Keratinocyte (primary cell): ENCODE measurements around the gene KRIT1. TPM values are rescaled to one million over a fixed set of nuclear protein-coding genes. Genes with fewer than 3 reads are reported as not detected.
"Not testable (repeated sequence)": the region's sequence is repeated elsewhere in the genome, so short reads cannot be mapped to it uniquely, and the experiment has no call there.

Experiments used
- DNase-seq: peaks from one replicate; pipeline ENCODE4 v3.0.0-alpha.2; 2011; ENCODE audit warnings: low read depth, missing footprints, low spot score
- FAIRE-seq: peaks from 2 replicates; lab custom pipeline; 2011; peaks lifted over from hg19 to GRCh38; lab: Jason Lieb, UNC
- H2AFZ ChIP-seq: 2 replicates; pipeline ENCODE4 v1.6.0; 2012; ENCODE audit warnings: low read length, control low read depth, inconsistent platforms; ENCODE audit not compliant: control insufficient read depth
- H3K27ac ChIP-seq: 2 replicates; pipeline ENCODE4 v1.5.1; 2011; ENCODE audit warnings: low read length; ENCODE audit not compliant: control insufficient read depth, insufficient read depth
- H3K27me3 ChIP-seq: 3 replicates; pipeline ENCODE4 v1.6.0; 2011; ENCODE audit warnings: low read length; ENCODE audit not compliant: control insufficient read depth, insufficient read depth; ENCODE audit errors: extremely low read depth
- H3K36me3 ChIP-seq, 2 experiments: 2 replicates in 1 of 2; 3 replicates in 1 of 2; pipeline ENCODE4 v1.5.1; 2011; ENCODE audit warnings: low read length in 2 of 2, mild to moderate bottlenecking in 1 of 2; ENCODE audit not compliant: control insufficient read depth in 2 of 2, insufficient read depth in 2 of 2; ENCODE audit errors: extremely low read depth in 1 of 2
- H3K4me1 ChIP-seq: 3 replicates; pipeline ENCODE4 v1.5.1; 2011; ENCODE audit warnings: low read length; ENCODE audit not compliant: control insufficient read depth, insufficient read depth; ENCODE audit errors: extremely low read depth
- H3K4me2 ChIP-seq: 3 replicates; pipeline ENCODE4 v1.6.0; 2011; ENCODE audit warnings: low read depth, low read length; ENCODE audit not compliant: control insufficient read depth, insufficient read depth; ENCODE audit errors: extremely low read depth
- H3K4me3 ChIP-seq, 3 experiments: fragments of 200-600 bp in 1 of 3; sonication (generic) in 1 of 3; 2 replicates in 2 of 3; 3 replicates in 1 of 3; pipeline ENCODE4 v1.5.1; 2011 to 2016; ENCODE audit warnings: low read length in 3 of 3, mild to moderate bottlenecking in 3 of 3, control low read depth in 2 of 3, inconsistent platforms in 1 of 3, low read depth in 1 of 3, mixed read lengths in 1 of 3, mixed run types in 1 of 3, moderate library complexity in 1 of 3; ENCODE audit not compliant: control insufficient read depth in 2 of 3, insufficient read depth in 2 of 3; ENCODE audit errors: extremely low read depth in 1 of 3
- H3K79me2 ChIP-seq: 2 replicates; pipeline ENCODE4 v1.6.0; 2012; ENCODE audit warnings: low read length; ENCODE audit not compliant: control insufficient read depth, insufficient read depth
- H3K9ac ChIP-seq: 3 replicates; pipeline ENCODE4 v1.6.0; 2011; ENCODE audit warnings: low read length; ENCODE audit not compliant: control insufficient read depth, insufficient read depth; ENCODE audit errors: extremely low read depth
- H3K9me1 ChIP-seq: 3 replicates; pipeline ENCODE4 v1.6.0; 2011; ENCODE audit warnings: low read length; ENCODE audit not compliant: control insufficient read depth, insufficient read depth; ENCODE audit errors: extremely low read depth
- H3K9me3 ChIP-seq: 2 replicates; pipeline ENCODE4 v1.5.1; 2012; ENCODE audit warnings: low read depth, low read length; ENCODE audit not compliant: control insufficient read depth
- H4K20me1 ChIP-seq: 3 replicates; pipeline ENCODE4 v1.6.0; 2011; ENCODE audit warnings: low read length; ENCODE audit not compliant: control insufficient read depth, insufficient read depth; ENCODE audit errors: extremely low read depth
- CTCF ChIP-seq, 3 experiments: IDR thresholded peaks in 1 of 3; conservative IDR thresholded peaks in 1 of 3; optimal IDR thresholded peaks in 1 of 3; 2 replicates in 2 of 3; 3 replicates in 1 of 3; pipeline versions ENCODE3 to v1.5.1; 2011; ENCODE audit warnings: low read length in 3 of 3, mild to moderate bottlenecking in 3 of 3, moderate library complexity in 2 of 3, control low read depth in 1 of 3, inconsistent platforms in 1 of 3; ENCODE audit not compliant: insufficient read depth in 2 of 3; ENCODE audit errors: extremely low read depth in 1 of 3
- EZH2 ChIP-seq: IDR thresholded peaks from one replicate; pipeline ENCODE4 v1.6.1; 2012; ENCODE audit warnings: inconsistent platforms, mild to moderate bottlenecking, low read length, moderate library complexity
- dilution Hi-C: fragments of 300-500 bp; cut with MboI; formaldehyde crosslinking; loops from one replicate; pipeline ENCODE4 v1.7.0; 2020; ENCODE audit warnings: low sequenced_read_pairs; ENCODE audit not compliant: extremely low pct_ligation_motif_present
- polyA plus RNA-seq, 5 experiments: library from polyadenylated mRNA; depleted of rRNA in 3 of 5; stranded (reverse) in 3 of 5; stranded (forward) in 1 of 5; unstranded in 1 of 5; fragments of >200 nt; gene quantifications; 1 replicate in 1 of 5; 2 replicates in 3 of 5; 3 replicates in 1 of 5; pipeline versions ENCODE4 v1.2.1 to v1.2.3, GENCODE V29; 2011 to 2012; ENCODE audit warnings: missing spikeins in 2 of 5, low read depth in 1 of 5, low replicate concordance in 1 of 5

KRIT1 gene
- polyA plus RNA-seq, 1 donor (not counting 4 experiments of a cell fraction or from before 2014, with no cell fraction given): 39.5 TPM

GRCh38 chr7:92255308-92255707 lies 9.6 kb upstream of the KRIT1 start:
- H3K4me2 ChIP-seq: no peak overlapping the region
- no peak for FAIRE-seq

GRCh38 chr7:92254800-92255199 lies 9.1 kb upstream of the KRIT1 start:
- FAIRE-seq, H3K9ac ChIP-seq, dilution Hi-C loops, H3K27me3 ChIP-seq, H3K4me3 ChIP-seq, H4K20me1 ChIP-seq, H3K4me2 ChIP-seq, DNase-seq, H3K9me1 ChIP-seq, H3K9me3 ChIP-seq, H3K27ac ChIP-seq, H3K36me3 ChIP-seq, H2AFZ ChIP-seq: not testable (repeated sequence)
- Histone ChIP-seq H3K79me2 (peaks cover 83% of the 10 kb centered on the region), H3K4me1 (peaks cover 27% of the 10 kb centered on the region)

More at GRCh38 chr7:92255308-92255707, 9.6 kb upstream of the KRIT1 start:
- Histone ChIP-seq H3K27ac (no peak overlapping the region), H3K9me1 (no peaks in the 10 kb centered on the region), H3K4me3 (no peak overlapping the region), H3K4me1 (peaks cover 32% of the 10 kb centered on the region), H3K79me2 (peaks cover 82% of the 10 kb centered on the region), H4K20me1 (no peaks in the 10 kb centered on the region), H3K9ac (no peak overlapping the region), H3K27me3 (no peaks in the 10 kb centered on the region), H2AFZ (no peak overlapping the region), H3K36me3 (no peaks in the 10 kb centered on the region), H3K9me3 (no peaks in the 10 kb centered on the region)
- TF ChIP-seq CTCF (optimal IDR thresholded peaks at IDR 0.05 in 1 of 3, IDR thresholded peaks at IDR 0.05 in 1 of 3, conservative IDR thresholded peaks at IDR 0.05 in 1 of 3; ENCODE audit: extremely low read depth in 1 of 3, insufficient read depth in 2 of 3, low read length in 3 of 3): no peak
- no peak for TF ChIP-seq EZH2
- no peak for DNase-seq
- dilution Hi-C loops: no loop called here

- Histone ChIP-seq H3K27ac (no peak overlapping the region), H3K9ac (no peak overlapping the region), H3K79me2 (peaks cover 88% of the 10 kb centered on the region), H4K20me1 (no peaks in the 10 kb centered on the region), H3K4me2 (no peak overlapping the region), H2AFZ (no peak overlapping the region), H3K27me3 (no peaks in the 10 kb centered on the region), H3K9me3 (no peaks in the 10 kb centered on the region), H3K4me3 (no peak overlapping the region), H3K4me1 (peaks cover 18% of the 10 kb centered on the region), H3K36me3 (no peaks in the 10 kb centered on the region), H3K9me1 (no peaks in the 10 kb centered on the region)
- DNase-seq (no peak), FAIRE-seq (no peak)
- dilution Hi-C loops: no loop called here
- TF ChIP-seq EZH2 (no peak), CTCF (optimal IDR thresholded peaks at IDR 0.05 in 1 of 3, IDR thresholded peaks at IDR 0.05 in 1 of 3, conservative IDR thresholded peaks at IDR 0.05 in 1 of 3; ENCODE audit: extremely low read depth in 1 of 3, insufficient read depth in 2 of 3, low read length in 3 of 3) (no peak)
Measured at GRCh38 chr7:92253251-92253650, 7.5 kb upstream of the KRIT1 start.
